GM10847 (cell line): Measurements from ENCODE around the gene CD160.

Experiments
- POLR2A ChIP-seq: IDR thresholded peaks from 2 replicates; pipeline ENCODE4 v1.6.1; 2011; ENCODE audit not compliant: insufficient read length; ENCODE audit errors: extremely low read depth

CD160 gene

DNA sequence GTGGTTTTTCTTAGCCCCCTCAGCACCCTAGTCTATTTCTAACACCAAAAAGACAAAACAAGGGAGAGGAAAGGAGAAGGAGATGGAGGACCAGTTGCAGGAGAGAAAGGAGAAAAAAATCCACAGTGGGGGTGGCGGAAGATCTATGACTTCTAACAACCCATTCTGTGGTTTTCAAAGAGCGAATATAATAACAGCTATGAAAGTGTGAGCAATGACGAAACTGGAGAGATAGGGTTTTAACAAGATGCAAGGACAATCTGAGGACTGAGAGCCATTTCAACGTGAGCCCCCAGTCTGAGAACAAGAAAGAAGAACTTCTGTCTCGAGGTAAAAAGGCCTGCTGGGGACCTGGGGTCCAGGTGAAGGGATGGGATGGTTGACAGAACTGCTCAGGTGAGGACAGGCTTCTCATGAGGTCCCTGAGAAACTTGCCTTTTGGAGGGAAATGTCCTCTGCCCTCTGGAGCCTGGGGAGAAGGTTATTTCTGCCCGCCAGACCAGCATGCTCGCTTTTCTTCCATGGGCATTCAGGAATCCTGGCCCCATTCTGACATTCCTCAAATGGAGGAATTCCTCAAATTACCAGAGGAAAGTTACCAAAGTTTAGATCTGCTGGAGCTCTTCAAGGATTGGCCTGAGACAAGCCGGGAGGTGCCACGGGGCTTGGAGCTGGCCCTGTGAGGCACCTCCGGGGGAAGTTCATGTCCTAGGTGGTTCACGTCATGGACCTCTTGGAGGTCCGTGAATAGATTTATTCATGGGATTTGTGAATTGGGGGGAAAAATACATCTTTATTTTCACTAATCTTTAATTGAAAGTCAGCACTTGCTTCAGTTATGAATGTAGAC, at the start of gene CD160:
CD160 (plus strand) TSS at position 270 of the 850 bp plus-strand sequence. CDS start 8,829 bp downstream, outside the sequence.
- TF ChIP-seq POLR2A, result no peak

DNA sequence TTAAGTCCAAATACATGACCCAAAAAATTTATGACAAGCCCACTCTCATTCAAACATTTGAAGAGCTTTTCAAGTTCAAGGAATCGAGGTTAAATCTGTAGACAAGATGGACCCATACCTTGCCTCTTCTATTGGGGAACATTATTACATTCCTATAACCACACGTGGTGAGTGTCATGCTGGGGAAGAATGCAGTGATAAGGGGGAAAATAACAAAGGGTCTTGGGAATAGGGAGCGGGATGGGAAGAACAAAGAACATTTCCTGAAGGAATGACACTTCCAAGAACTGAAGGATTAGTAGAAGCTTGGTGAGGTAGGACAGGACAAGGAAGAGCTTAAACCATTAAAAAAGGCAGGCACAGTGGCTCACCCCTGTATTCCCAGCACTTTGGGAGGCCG, 31.0 kb upstream of the CD160 start:
- no peak for TF ChIP-seq POLR2A

- no peak for TF ChIP-seq POLR2A
Measured at GRCh38 chr1:145688924-145689323, 30.4 kb upstream of the CD160 start.

DNA sequence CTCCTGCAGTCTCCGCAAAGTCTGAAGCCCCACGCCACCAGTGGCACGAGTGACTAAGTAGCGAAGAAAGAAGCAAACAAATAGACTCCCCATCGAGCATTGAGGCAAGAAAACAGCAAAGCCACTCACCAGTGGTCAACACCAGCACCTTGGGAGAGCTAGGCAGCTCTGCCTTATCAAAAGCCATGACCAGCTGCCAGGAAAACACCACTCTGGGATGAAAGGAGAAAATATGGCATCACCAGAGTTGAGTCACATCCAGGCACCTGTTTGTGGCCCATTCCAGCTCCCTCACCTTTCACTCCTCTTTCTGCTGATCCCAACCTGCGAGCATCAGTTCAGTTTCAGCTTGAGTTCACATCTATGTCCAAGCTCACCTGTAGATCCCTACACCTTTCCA, 29.4 kb upstream of the CD160 start:
- TF ChIP-seq POLR2A, result no peak

DNA sequence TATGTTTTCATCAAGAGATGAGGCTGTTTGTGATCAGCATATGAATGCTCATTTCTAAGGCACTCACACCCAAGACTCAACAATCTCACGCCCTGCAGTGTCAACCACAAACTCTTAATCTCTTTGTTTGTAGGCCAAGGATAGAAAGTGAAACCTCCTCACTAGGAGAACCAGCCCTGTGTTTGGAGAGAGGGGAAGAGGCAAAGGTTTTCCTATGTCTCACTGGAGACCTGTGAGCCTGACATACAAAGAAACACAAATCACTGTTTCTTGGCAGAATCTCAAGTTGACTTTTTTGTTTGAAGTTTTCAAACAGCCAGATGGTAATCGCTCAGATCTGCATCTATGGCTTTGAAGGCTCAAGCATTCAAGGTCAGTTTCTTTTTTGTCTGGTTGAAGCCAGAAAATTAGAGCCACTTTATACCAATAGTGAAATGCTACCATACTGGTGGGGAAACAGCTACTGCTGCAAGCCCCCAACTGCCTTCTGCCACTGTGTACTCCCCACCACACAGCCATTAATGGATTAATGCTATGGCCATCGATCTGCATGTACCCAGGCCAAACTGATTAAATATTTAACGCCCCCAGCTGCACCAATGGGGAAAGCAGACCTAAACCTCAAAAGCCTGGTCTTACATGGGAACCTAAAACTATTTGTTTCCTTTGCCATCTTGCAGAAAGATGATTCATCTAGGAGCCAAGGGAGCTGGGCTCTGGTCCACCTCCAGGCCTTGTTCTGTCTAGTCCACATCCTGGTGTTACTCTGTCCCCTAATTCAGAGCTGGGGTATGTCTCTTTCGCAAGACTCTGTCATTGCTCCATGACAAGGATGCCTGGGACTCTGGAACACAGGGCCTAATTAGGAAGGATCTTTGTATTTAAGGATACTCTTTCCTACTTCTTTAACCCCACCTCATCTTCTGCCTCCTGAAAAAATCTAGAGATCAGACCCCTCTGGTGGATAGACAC, 28.4 kb upstream of the CD160 start:
- TF ChIP-seq POLR2A, result no peak

- TF ChIP-seq POLR2A, result no peak
Measured at GRCh38 chr1:145692785-145693443, 26.4 kb upstream of the CD160 start.

GRCh38 chr1:145695821-145696629, 23.3 kb upstream of the CD160 start:
- TF ChIP-seq POLR2A, result no peak

- TF ChIP-seq POLR2A, result no peak
Measured at GRCh38 chr1:145696630-145696960, 22.7 kb upstream of the CD160 start.

DNA sequence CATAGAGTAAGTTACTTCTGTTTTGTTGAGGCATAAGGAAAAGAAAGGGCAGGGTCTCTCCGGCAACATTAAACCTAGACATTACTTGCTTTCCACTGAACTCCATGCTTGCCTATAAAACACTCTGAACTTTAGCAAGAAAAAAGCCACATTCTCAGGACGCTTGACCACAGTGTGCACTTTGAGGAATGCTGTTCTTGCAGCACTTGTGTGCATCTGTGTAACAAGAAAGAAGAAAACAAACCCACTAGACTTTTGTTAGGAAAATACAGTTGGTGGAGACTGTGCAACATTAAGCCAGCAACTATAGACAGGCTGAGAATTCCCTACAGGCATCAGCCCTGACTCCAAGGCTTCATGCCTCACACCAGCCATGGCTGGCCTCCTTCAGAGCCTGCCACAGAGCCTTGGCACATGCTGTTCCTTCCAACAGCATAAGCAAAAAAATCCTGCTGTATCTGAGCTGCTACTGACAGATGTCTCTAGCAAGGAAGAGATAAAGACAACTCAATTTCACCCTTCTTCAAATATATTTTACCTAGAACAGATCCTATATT, 17.9 kb upstream of the CD160 start:
- no peak for TF ChIP-seq POLR2A

- TF ChIP-seq POLR2A, result no peak
Measured at GRCh38 chr1:145702052-145702451, 17.2 kb upstream of the CD160 start.

DNA sequence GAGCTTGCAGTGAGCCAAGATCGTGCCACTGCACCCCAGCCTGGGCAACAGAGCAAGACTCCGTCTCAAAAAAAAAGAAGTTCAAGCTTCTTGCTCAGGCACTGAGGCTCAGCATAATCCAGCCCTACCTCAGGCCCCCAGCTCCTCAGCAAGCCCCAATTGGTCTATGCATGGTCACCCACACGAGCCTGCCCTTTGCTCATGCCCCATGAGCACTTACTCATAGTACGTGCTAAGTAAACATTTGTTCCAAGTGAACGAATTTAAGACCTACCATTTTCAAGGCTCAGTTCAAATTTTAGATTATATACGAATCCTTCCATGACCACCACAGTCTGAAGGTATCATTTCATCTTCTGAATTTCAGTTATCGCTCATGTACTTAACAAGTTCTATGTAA, 16.5 kb upstream of the CD160 start:
- no peak for TF ChIP-seq POLR2A

- no peak for TF ChIP-seq POLR2A
Measured at GRCh38 chr1:145705622-145706021, 13.7 kb upstream of the CD160 start.

DNA sequence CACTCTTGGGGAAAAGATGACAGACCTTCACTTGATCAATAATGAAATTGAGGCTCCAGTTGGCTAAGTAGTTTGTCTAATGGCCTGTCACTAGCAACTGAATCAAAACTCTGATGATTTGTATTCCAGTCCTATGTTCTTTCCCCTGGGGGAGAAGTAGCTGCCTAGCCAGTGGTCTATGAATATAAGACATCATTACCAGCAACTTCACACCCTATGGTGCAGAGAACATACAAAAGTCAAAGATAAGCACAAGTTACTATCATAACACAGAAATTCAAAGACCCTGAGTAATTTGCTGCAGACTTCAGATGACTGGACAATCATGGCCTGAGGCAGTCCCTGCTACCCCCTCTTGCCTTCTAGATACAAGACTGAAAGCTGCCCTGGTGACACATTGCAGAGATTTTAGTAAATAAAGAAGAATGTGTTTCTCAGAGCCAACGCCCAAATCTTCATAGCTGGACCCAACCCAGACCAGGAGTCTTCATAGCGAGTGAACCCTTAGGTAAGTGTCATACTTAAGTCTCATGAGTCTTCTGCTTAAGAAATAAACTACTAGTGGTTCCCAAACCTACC, 13.1 kb upstream of the CD160 start:
- TF ChIP-seq POLR2A, result no peak
